ENCODE measurements around the gene DLL4. TPM values are rescaled to one million over a fixed set of nuclear protein-coding genes. Genes with fewer than 3 reads are reported as not detected.

Gene DLL4
- total and polyA plus RNA-seq, 10 of the 15 experiments (the other 5 are each of a cell fraction or from before 2014, with no cell fraction given): 0.04 to 0.16 (median 0.09) TPM; not detected in 6

DNA sequence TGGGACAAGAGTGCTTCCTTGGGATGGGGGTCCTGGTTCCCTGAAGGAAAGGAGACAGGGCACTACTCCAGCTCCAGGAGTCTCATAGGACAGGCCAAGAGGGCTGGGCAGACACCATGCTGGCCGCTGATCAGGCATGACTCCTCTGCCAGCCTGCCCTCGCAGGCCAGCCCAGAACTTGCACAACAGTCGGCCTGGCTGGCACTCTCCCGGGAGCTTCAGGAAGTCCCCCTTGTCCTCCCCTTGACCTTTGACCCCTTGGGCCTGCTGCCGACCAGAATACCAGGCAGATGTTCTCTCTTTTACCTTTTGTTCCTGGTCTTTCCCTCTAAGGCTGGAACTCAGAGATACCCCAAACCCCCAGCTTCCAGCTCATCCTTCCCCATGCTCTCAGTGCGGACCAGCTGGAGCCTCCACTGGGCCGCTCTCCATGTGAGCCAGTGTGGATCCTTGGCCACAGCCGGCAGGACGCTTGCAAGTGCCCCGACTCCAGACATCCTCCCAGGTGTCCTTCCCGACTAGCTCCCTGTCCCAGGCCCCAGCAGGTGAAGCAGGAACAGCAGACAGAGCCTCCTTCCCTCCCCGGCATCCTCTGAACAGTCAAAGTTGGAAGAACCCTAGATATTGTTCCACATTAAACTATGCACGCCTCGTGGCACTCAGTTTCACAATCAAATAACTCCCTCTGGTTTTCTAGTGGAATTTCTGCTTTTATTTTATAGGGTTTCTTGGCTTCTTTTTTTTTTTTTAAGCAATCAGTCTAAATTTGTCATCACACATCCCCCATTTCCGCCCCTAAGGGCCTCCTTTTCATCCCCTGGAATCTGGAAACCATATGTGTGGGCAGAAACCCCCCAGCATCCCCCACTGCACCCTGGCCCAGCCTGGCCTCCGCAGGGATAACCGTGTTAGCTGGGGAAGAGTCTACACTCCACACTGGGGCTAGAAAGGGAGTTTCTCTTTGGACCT lies 19.2 kb upstream of the DLL4 start:
- peaks cover 25% of the 10 kb centered on the region for H3K4me1 ChIP-seq (ENCODE audit: control insufficient read depth, insufficient read depth, low read length)
- 63% methylated on average over 17 of the region's 17 CpGs for WGBS (ENCODE audit: insufficient coverage, insufficient replicate concordance, low lambda C conversion rate, missing lambda C conversion rate)
- BruUV-seq (replicated peaks): no TSS peak
- H2AFZ ChIP-seq (ENCODE audit: control insufficient read depth, low read depth, low read length): no peak overlapping the region
- no peaks in the 10 kb centered on the region for H3K9me3 ChIP-seq (replicated peaks; ENCODE audit: control insufficient read depth, insufficient read depth, low read length)
- TF ChIP-seq POLR2AphosphoS2 (IDR thresholded peaks at IDR 0.05; ENCODE audit: low read depth, low read length): no peak
- TF ChIP-seq SMC3 (IDR thresholded peaks at IDR 0.05; ENCODE audit: borderline replicate concordance, low read length): no peak
- TF ChIP-seq NR2C2 (IDR thresholded peaks at IDR 0.05; ENCODE audit: borderline replicate concordance, control insufficient read depth, insufficient read length, low read depth): peak; percentile 24
- peak; percentile 71 for TF ChIP-seq NR2F1 (conservative IDR thresholded peaks at IDR 0.05)
- peak; percentile 63 for TF ChIP-seq NR2C1 (IDR thresholded peaks at IDR 0.05)
- CTCF ChIA-PET: interaction anchor here (0.6 to 11.9 kb wide), 9 partner anchors 10 to 276 kb away, joined by 3 to 157 read pairs (median 4); partner anchors contain the start of gene VPS18
- no peaks in the 10 kb centered on the region for H3K79me2 ChIP-seq (ENCODE audit: control insufficient read depth, insufficient read depth, low read length)
- RAD21 ChIA-PET (ENCODE audit: unreplicated experiment): interaction anchor here (0.6 kb wide), 1 partner anchor 276 kb away, joined by 3 read pairs; no protein-coding TSS in a partner anchor
- ATAC-seq (no peak), FAIRE-seq (no peak), DNase-seq (ENCODE audit: low read depth, low spot score) (no peak)
- H3K27ac ChIP-seq (ENCODE audit: control insufficient read depth, insufficient read depth): no peak overlapping the region
- no peaks in the 10 kb centered on the region for H3K27me3 ChIP-seq (replicated peaks in 1 of 2; ENCODE audit: control insufficient read depth in 2 of 2, insufficient read depth in 2 of 2, low read length in 1 of 2)
- H3K36me3 ChIP-seq (ENCODE audit: control insufficient read depth in 2 of 2, insufficient read depth in 2 of 2, low read length in 1 of 2): peaks cover 0 to 1% of the 10 kb centered on the region in 2 experiments; a peak in 1 of 4 replicates
- H3K9ac ChIP-seq (ENCODE audit: control insufficient read depth, insufficient read depth, low read length): no peak overlapping the region
- H3K4me3 ChIP-seq: no peak overlapping the region
- no peaks in the 10 kb centered on the region for H4K20me1 ChIP-seq (ENCODE audit: control insufficient read depth, insufficient read depth)
- H3K4me2 ChIP-seq (ENCODE audit: control insufficient read depth, insufficient read depth): no peak overlapping the region
- in situ Hi-C loops (cut with MboI) (no loop called here), intact Hi-C loops (cut with micrococcal nuclease; ENCODE audit: unreplicated experiment) (loop anchor here (5.0 kb wide), 1 partner anchor 32 kb away; no protein-coding TSS in a partner anchor)
- POLR2A ChIA-PET: interaction anchor here (0.6 to 1.2 kb wide), 2 partner anchors 38 to 1661 kb away, joined by 3 to 5 read pairs; no protein-coding TSS in a partner anchor
- SMC1A ChIA-PET (ENCODE audit: uncharacterized antibody, unreplicated experiment): interaction anchor here (1.2 to 1.3 kb wide), 2 partner anchors 11 to 112 kb away, joined by 3 to 4 read pairs; no protein-coding TSS in a partner anchor

Measured in GM12878 (cell line).